ENCODE data around the gene MYEOV. TPM values are rescaled to one million over a fixed set of nuclear protein-coding genes. Genes with fewer than 3 reads are reported as not detected.

Gene MYEOV
- polyA plus RNA-seq, 3 donors: 0.03 TPM; not detected in 2

GRCh38 chr11:69327741-69328191 lies 33.8 kb downstream of the MYEOV start:
- H3K79me2 ChIP-seq (ENCODE audit: insufficient read depth, low read length): no peaks in the 10 kb centered on the region
- H3K27ac Mint-ChIP-seq: no peak overlapping the region

GRCh38 chr11:69328231-69328630 lies 34.3 kb downstream of the MYEOV start:
- Histone ChIP-seq H3K27me3 (ENCODE audit: control insufficient read depth in 2 of 2, insufficient read depth in 2 of 2, low read length in 2 of 2) (no peaks in the 10 kb centered on the region), H2AFZ (ENCODE audit: insufficient read depth, low read depth, low read length, poor library complexity, severe bottlenecking) (no peak overlapping the region), H3K9ac (ENCODE audit: insufficient read depth, low read length, poor library complexity, severe bottlenecking) (no peak overlapping the region), H4K20me1 (ENCODE audit: insufficient read depth, low read length) (no peaks in the 10 kb centered on the region), H3K27ac (ENCODE audit: low read depth in 1 of 2, low read length in 2 of 2) (no peak overlapping the region), H3K4me2 (replicated peaks; ENCODE audit: extremely low read depth, low read length, poor library complexity, severe bottlenecking) (no peak overlapping the region), H3K9me3 (replicated peaks in 1 of 2; ENCODE audit: control insufficient read depth in 1 of 2, insufficient read depth in 1 of 2, low read length in 2 of 2) (no peaks in the 10 kb centered on the region), H3K4me1 (ENCODE audit: control insufficient read depth in 1 of 2, insufficient read depth in 2 of 2, low read length in 2 of 2) (no peaks in the 10 kb centered on the region), H3K79me2 (ENCODE audit: insufficient read depth, low read length) (no peaks in the 10 kb centered on the region), H3K4me3 (replicated peaks in 1 of 3; ENCODE audit: low read depth in 2 of 3, low read length in 3 of 3) (no peak overlapping the region), H3K36me3 (replicated peaks in 1 of 2; ENCODE audit: control insufficient read depth in 1 of 2, insufficient read depth in 2 of 2, low read length in 2 of 2) (no peaks in the 10 kb centered on the region)
- Mint-ChIP-seq H3K36me3 (no peaks in the 10 kb centered on the region), H3K27ac (no peak overlapping the region), H3K27me3 (ENCODE audit: low read depth in 3 of 3) (peaks cover 7 to 8% (median 7%) of the 10 kb centered on the region in 3 donors), H3K4me1 (no peaks in the 10 kb centered on the region), H3K4me3 (no peak overlapping the region), H3K9me3 (peaks cover 0 to 2% (median 0%) of the 10 kb centered on the region in 7 donors)
- no peak for DNase-seq
- intact Hi-C loops (cut with micrococcal nuclease): no loop called here
- 94% methylated on average over 2 of the region's 8 CpGs for WGBS (ENCODE audit: insufficient coverage)
- no peak for TF ChIP-seq CTCF (IDR thresholded peaks at IDR 0.05)

More at GRCh38 chr11:69327741-69328191, 33.8 kb downstream of the MYEOV start:
- Mint-ChIP-seq H3K4me1 (no peaks in the 10 kb centered on the region), H3K9me3 (peaks cover 0 to 2% (median 0%) of the 10 kb centered on the region in 7 donors), H3K36me3 (no peaks in the 10 kb centered on the region), H3K4me3 (no peak overlapping the region), H3K27me3 (ENCODE audit: low read depth in 3 of 3) (peaks cover 4 to 6% (median 5%) of the 10 kb centered on the region in 3 donors)
- no peak overlapping the region for H3K9ac ChIP-seq (ENCODE audit: insufficient read depth, low read length, poor library complexity, severe bottlenecking)
- no peak overlapping the region for H2AFZ ChIP-seq (ENCODE audit: insufficient read depth, low read depth, low read length, poor library complexity, severe bottlenecking)
- no peaks in the 10 kb centered on the region for H3K4me1 ChIP-seq (ENCODE audit: control insufficient read depth in 1 of 2, insufficient read depth in 2 of 2, low read length in 2 of 2)
- no peak overlapping the region for H3K4me2 ChIP-seq (replicated peaks; ENCODE audit: extremely low read depth, low read length, poor library complexity, severe bottlenecking)
- 96% methylated on average over 4 of the region's 6 CpGs for WGBS (ENCODE audit: insufficient coverage)
- H3K36me3 ChIP-seq (replicated peaks in 1 of 2; ENCODE audit: control insufficient read depth in 1 of 2, insufficient read depth in 2 of 2, low read length in 2 of 2): no peaks in the 10 kb centered on the region
- H4K20me1 ChIP-seq (ENCODE audit: insufficient read depth, low read length): no peaks in the 10 kb centered on the region
- H3K9me3 ChIP-seq (replicated peaks in 1 of 2; ENCODE audit: control insufficient read depth in 1 of 2, insufficient read depth in 1 of 2, low read length in 2 of 2): no peaks in the 10 kb centered on the region
- intact Hi-C loops (cut with micrococcal nuclease): no loop called here
- no peak for TF ChIP-seq CTCF (IDR thresholded peaks at IDR 0.05)
- no peaks in the 10 kb centered on the region for H3K27me3 ChIP-seq (ENCODE audit: control insufficient read depth in 2 of 2, insufficient read depth in 2 of 2, low read length in 2 of 2)
- no peak for DNase-seq
- no peak overlapping the region for H3K4me3 ChIP-seq (replicated peaks in 1 of 3; ENCODE audit: low read depth in 2 of 3, low read length in 3 of 3)
- no peak overlapping the region for H3K27ac ChIP-seq (ENCODE audit: low read depth in 1 of 2, low read length in 2 of 2)
